ENCODE data around the gene PLXNA3. TPM values are rescaled to one million over a fixed set of nuclear protein-coding genes. Genes with fewer than 3 reads are reported as not detected.

Gene PLXNA3
- total and polyA plus RNA-seq, 10 of the 15 experiments (the other 5 are each of a cell fraction or from before 2014, with no cell fraction given), result 0.26 to 26.8 (median 3.4) TPM

- Histone ChIP-seq H4K20me1 (ENCODE audit: control insufficient read depth, insufficient read depth) (no peaks in the 10 kb centered on the region), H3K27ac (ENCODE audit: control insufficient read depth, insufficient read depth) (no peak overlapping the region), H3K9me3 (replicated peaks; ENCODE audit: control insufficient read depth, insufficient read depth, low read length) (no peaks in the 10 kb centered on the region), H2AFZ (ENCODE audit: control insufficient read depth, low read depth, low read length) (no peak overlapping the region), H3K9ac (ENCODE audit: control insufficient read depth, insufficient read depth, low read length) (no peak overlapping the region), H3K4me2 (ENCODE audit: control insufficient read depth, insufficient read depth) (no peak overlapping the region), H3K4me1 (ENCODE audit: control insufficient read depth, insufficient read depth, low read length) (0 out of 2 replicates have a peak, but pooled peaks cover under 1% of the 10 kb centered on the region), H3K4me3 (no peak overlapping the region), H3K27me3 (replicated peaks in 1 of 2; ENCODE audit: control insufficient read depth in 2 of 2, insufficient read depth in 2 of 2, low read length in 1 of 2) (no peaks in the 10 kb centered on the region), H3K36me3 (ENCODE audit: control insufficient read depth in 2 of 2, insufficient read depth in 2 of 2, low read length in 1 of 2) (peaks cover 0 to 5% of the 10 kb centered on the region in 2 experiments; a peak in 1 of 4 replicates), H3K79me2 (ENCODE audit: control insufficient read depth, insufficient read depth, low read length) (peaks cover 26% of the 10 kb centered on the region)
- no peak for ATAC-seq
- WGBS (ENCODE audit: insufficient coverage, insufficient replicate concordance, low lambda C conversion rate, missing lambda C conversion rate), result 83% methylated on average over 18 of the region's 18 CpGs
- ChIA-PET CTCF (no interaction called here), POLR2A (interaction anchor here (1.7 kb wide), 1 partner anchor 12 kb away, joined by 3 read pairs; no protein-coding TSS in a partner anchor), SMC1A (ENCODE audit: uncharacterized antibody, unreplicated experiment) (no interaction called here), RAD21 (ENCODE audit: unreplicated experiment) (interaction anchor here (0.6 kb wide), 1 partner anchor 15 kb away, joined by 3 read pairs; no protein-coding TSS in a partner anchor)
- TF ChIP-seq KDM1A (IDR thresholded peaks at IDR 0.05; ENCODE audit: borderline replicate concordance) (no peak), SUZ12 (IDR thresholded peaks at IDR 0.05; ENCODE audit: unreplicated experiment) (no peak), USF2 (IDR thresholded peaks at IDR 0.05; ENCODE audit: borderline replicate concordance, low read depth, low read length) (no peak), ATF2 (IDR thresholded peaks at IDR 0.05; ENCODE audit: low read length) (no peak), JUNB (IDR thresholded peaks at IDR 0.05) (no peak), RUNX3 (IDR thresholded peaks at IDR 0.05; ENCODE audit: low read length) (no peak), MAX (IDR thresholded peaks at IDR 0.05; ENCODE audit: low read depth, low read length) (no peak), NFYB (IDR thresholded peaks at IDR 0.05; ENCODE audit: insufficient read depth, low read depth, low read length) (no peak), RAD21 (IDR thresholded peaks at IDR 0.05; ENCODE audit: insufficient read depth, low read depth, low read length) (no peak), FOXK2 (IDR thresholded peaks at IDR 0.05) (no peak), ZNF687 (IDR thresholded peaks at IDR 0.05) (no peak), ATF3 (IDR thresholded peaks at IDR 0.05; ENCODE audit: borderline replicate concordance, extremely low read depth, low read depth, low read length) (no peak), POLR2AphosphoS2 (IDR thresholded peaks at IDR 0.05; ENCODE audit: low read depth, low read length) (no peak), MYC (IDR thresholded peaks at IDR 0.05; ENCODE audit: insufficient read depth, insufficient read length, insufficient replicate concordance, low read length, severe bottlenecking) (no peak)
- DNase-seq (ENCODE audit: low read depth, low spot score), result no peak
- intact Hi-C loops (cut with micrococcal nuclease; ENCODE audit: unreplicated experiment), result loop anchor here (5.0 kb wide), 2 partner anchors 37 to 43 kb away; partner anchors contain the start of genes LAGE3 and RPL10
- in situ Hi-C loops (cut with MboI), result no loop called here
- BruUV-seq (replicated peaks), result no TSS peak
- no peak for FAIRE-seq
These were observed 18.2 kb upstream of the PLXNA3 start for GRCh38 chrX:154439841-154440240.
